GM11168 (cell line): ENCODE data around the gene ASTL.

ENCODE experiments used
- in situ Hi-C: fragments of 300-500 bp; cut with MboI; formaldehyde crosslinking; loops from one replicate; pipeline ENCODE4 v1.12.0; 2022; ENCODE audit warnings: low sequenced_read_pairs; ENCODE audit not compliant: unreplicated experiment

The ASTL gene

DNA sequence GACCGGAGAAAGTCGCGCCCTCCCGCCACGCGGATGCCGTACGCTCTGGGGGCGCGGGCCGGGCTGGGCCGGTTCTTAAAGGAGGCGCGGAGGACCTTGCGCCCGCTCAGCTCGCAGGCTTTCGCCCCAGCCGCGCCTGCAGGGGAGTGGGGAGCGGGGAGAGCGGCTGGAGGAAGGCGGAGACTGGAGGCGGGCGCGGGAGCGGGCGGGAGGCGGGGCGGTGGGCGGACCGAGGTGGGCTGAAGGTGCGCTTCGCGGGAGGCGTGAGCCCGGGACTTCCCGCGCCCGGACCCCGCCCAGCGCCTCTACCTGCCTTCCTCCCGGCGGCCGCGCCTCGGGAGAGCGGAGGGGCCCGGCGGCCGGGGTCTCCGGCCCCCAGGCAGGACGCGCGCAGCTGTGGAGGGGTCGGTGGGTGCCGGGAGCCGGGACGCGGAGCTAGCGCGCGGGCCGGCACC is 21.9 kb downstream of the ASTL start, which contains the start of gene ADRA2B:
ADRA2B (minus strand) TSS at position 148 of the 455 bp plus-strand sequence. CDS start 422 bp downstream, outside the sequence.
- in situ Hi-C loops = loop anchor here (10.0 to 25.0 kb wide), 2 partner anchors 112 to 329 kb away; no protein-coding TSS in a partner anchor

DNA sequence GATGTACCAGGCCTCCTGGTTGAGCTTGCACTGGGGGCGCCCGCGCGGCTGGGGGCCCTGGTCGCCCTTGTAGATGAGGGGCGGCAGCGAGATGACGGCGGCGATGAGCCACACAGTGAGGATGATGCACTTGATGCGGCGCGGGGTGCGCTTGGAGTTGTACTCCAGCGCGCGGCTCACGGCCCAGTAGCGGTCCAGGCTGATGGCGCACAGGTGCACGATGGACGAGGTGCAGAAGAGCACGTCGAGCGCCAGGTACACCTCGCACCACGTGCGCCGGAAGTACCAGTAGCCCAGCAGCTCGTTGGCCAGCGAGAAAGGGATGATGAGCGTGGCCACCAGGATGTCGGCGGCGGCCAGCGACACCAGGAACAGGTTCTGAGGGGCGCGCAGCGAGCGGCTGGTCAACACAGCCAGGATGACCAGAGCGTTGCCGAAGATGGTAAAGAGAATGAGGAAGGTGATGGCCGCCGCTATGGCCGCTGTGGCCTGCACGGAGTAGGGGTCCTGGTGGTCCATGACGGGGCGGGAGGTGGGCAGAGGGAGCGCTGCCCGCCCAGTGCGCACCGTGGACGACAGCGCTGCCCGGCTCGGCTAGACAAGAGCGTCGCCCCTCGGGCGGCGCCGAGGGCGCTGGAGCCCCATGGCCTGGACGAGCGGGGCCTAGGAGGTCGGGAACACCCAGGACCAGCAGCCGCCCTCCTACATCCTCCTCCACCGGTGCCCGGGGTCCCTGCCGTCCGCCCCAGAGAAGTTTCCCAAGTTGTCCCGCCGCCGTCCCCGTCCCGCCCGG is 22.5 kb downstream of the ASTL start:
- in situ Hi-C loops = loop anchor here (10.0 to 25.0 kb wide), 2 partner anchors 111 to 329 kb away; no protein-coding TSS in a partner anchor

DNA sequence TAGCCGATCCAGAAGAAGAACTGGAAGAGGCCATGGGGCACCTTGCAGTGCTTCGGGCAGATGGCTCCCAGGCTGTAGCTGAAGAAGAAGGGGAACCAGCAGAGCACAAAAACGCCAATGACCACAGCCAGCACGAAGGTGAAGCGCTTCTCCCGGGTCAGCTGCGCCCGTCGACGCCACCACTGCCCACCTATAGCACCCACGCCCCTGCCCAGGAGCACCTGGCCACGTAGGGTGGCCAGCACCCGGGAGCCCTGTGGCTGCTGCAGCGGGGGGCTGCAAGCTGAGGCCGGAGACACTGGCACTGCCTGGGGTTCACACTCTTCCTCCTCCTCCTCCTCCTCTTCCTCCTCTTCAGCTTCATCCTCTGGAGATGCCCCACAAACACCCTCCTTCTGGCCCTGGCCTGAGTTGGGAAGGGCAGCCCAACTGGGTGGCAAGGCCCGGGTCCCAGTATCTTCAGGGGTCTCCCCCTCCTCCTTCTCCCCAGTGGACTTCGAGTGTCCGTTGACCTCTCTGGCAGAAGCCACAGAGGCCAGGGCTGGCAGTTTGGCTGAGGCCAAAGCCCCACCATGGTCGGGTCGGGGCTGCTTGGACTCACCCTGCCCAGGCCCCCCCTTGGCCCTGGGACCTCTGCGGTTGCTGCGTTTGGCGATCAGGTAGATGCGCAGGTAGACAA is 23.3 kb downstream of the ASTL start:
- in situ Hi-C loops = loop anchor here (10.0 to 25.0 kb wide), 2 partner anchors 110 to 328 kb away; no protein-coding TSS in a partner anchor

DNA sequence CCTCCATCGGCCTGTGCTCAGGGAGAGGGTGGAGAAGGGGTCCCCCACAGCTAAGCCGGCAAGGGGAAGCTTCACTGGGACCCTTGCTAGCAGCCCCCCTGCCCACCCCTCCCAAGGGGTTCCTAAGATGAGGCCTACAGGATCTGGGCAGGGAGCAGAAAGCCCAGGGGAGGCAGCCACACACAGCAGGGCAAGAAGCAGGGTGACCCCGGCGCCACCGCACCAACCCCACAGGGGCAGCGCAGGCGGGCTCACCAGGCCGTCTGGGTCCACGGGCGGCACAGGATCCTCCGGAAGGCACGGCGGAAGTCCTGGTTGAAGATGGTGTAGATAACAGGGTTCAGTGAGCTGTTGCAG is 23.8 kb downstream of the ASTL start:
- in situ Hi-C loops = loop anchor here (10.0 to 25.0 kb wide), 2 partner anchors 110 to 327 kb away; no protein-coding TSS in a partner anchor

DNA sequence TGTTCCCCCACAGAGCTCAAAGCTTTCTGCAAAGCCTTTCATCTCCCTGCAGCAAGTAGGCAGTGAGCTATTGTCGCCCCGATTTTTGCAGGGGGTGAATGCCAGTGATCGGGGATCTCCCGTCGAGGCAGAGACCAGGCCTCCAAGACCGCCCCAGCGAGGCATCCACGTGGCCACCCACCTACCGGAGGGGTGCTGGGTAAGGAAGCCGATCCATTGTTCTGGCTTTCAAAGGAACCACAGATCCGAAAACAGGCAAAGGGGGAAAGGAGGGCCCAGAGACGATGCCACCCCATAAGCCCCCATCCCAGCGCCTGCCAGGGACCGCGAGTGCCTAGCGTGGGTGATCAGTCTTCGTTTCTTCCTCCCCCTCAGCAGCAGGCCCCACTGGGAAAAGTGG is 24.4 kb downstream of the ASTL start:
- in situ Hi-C loops = loop anchor here (10.0 to 25.0 kb wide), 2 partner anchors 109 to 327 kb away; no protein-coding TSS in a partner anchor

DNA sequence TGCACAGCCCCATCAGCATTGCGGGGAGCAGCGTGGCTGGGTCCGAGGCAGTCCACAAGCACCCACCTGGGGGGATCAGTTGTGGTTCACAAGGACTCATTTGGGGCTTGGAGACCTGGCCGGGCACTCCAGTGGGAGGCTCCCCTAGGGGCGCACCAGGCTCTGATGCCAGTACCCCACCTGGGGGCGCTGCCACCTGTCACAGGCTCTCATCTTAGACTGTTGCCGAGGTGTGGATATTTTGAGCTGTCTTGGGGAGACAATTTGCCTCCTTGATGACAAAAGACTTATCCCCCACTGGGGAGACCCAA is 25.0 kb downstream of the ASTL start:
- in situ Hi-C loops = loop anchor here (10.0 to 25.0 kb wide), 2 partner anchors 109 to 326 kb away; no protein-coding TSS in a partner anchor

DNA sequence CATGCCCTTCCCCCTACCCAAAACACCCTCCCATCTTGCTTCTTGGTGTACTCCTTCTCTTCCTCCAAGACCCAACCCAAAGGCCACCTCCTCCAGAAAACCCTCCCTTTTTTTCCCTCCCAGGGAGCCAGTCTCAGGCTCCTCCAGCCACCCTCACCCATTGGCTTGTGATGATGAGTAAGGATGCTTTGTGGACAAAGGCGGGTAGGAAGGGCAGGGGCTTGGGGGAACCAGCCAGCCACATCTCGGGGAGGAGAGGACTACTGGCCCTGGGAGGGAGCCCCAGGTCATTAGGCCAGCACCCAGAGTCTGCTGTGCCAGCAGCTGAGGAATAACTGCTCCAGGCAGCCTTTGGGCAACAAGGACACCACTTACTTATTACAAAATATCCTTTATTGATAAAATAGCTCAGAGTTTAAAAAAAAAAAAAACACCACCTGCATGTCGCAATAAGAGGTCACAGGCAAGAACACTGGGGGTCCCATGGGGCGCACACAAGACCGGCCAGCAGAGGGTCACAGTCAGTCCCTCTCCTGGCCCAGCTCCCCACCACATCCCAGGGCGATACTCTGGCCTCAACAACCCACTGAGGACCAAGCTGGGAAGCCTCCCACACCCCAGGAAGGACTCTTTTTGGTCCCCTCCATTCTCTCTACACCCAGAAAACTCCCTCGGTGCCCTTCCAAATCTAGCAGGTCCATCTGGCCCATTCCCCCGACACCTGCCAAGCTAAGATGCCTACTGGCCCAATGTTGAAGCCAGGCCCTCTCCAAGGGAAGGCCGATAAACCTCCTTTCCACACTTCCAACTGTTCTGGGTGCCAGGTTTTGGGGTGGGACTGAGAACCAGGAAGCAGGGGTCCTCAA is 25.6 kb downstream of the ASTL start:
- in situ Hi-C loops = loop anchor here (10.0 to 25.0 kb wide), 2 partner anchors 108 to 325 kb away; no protein-coding TSS in a partner anchor

DNA sequence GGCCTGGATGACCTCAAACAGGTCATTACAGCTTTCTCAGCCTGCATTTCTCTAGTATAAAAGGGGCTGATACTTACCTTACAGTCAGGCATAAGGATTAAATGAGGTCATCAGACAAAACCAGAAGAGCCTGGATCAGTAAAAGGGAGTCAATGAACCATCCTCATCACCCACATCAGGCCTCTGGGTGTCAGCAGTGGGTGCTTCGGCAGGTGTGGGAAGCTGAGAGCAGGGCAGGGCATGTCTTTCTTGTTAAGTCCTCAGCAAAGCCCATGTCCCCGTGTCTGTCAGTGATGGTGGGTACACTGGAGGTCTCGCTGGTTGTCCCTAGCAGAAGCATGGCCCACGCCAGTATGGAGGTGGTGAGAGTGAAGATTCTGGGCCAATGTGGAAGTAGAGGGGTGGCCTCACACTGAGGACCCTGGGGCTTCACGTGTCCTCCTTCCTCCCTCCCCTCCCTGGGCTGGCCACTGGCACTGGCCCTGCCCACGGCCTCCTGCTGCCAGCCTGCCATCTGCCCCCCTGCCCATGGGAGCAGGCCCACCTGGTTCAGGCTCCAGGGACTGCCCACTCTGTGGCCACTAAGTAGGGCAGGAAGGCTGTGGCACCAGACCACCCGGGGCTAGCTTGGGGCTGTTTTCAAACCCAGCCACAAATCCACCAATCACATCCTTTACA is 26.3 kb downstream of the ASTL start:
- in situ Hi-C loops = loop anchor here (10.0 to 25.0 kb wide), 2 partner anchors 107 to 325 kb away; no protein-coding TSS in a partner anchor

DNA sequence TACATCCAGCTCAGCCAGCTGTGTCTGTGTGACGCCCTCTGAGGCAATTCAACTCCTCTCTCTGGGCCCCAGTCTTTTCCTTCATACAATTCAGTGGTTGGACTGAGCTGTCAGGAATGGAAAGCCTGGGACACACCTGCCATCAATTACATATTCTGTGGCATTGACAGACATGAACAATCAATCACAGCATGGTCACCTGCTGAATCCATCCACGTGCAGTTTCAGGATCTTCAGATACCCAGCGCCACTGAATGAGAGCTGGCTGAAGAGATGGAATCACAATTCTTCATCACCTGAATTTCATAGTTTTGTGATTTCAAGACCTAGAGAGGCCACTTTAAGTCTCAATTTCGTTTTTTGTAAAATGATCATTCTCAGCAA is 27.1 kb downstream of the ASTL start:
- in situ Hi-C loops = loop anchor here (10.0 to 25.0 kb wide), 2 partner anchors 106 to 324 kb away; no protein-coding TSS in a partner anchor

DNA sequence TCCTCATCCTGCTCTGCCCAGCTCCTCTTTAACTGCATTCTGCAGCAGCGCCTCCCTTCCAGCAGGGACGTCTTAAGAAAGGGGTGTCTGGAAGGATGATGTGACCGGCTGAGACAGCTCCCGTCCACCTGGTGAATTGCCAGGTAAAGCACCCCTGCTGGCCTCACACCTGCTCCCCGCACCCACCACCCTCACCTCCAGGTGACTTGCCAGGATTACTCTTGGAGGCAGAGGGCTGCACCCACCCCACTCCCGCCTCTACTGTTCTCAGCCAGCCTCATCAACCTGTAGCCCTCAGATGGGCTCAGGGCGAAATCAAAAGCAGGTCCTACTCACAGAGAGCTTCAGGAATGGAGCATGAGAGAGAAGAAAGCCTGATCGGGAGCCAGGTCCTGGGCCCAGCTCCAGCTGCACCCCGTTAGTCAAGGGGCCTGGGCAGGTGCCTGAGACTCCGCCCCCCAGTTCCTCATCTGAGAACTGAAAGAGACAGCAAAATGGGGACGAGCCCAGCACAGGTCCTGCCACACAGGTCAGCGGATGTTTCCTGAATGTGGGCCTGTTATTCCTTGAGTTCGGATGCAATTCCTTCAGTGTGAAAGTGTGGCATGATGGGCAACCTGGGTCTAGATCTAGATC is 27.6 kb downstream of the ASTL start:
- in situ Hi-C loops = loop anchor here (10.0 to 25.0 kb wide), 2 partner anchors 106 to 323 kb away; no protein-coding TSS in a partner anchor

DNA sequence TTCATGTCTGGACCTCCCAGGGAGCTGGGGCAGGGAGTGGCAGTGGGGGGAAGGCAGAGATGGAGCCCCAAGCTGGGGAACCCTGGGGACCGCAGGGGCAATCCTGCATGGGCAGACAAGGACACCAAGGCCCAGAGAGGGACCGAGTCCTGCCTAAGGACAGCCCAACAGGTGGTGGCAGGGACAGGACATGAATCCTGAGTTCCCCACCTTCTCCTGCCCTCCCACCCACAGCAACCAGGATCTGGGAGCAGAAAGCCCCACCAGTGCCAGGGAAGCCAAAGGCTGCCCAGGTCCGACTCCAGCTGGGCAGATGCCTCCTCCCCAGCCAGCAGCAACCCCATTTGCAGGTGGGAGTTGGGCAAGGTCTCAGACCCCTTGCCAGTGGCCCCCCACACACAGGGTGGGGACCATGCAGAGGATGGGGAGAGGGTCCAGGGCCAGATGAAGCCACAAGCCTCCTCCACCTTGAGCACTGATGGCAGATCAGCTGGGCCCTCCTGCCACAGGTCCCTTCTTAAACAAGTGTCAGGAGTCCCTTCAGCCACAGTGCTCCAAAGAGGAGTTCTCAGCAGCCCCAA is 28.3 kb downstream of the ASTL start:
- in situ Hi-C loops = loop anchor here (10.0 to 25.0 kb wide), 2 partner anchors 105 to 323 kb away; no protein-coding TSS in a partner anchor

DNA sequence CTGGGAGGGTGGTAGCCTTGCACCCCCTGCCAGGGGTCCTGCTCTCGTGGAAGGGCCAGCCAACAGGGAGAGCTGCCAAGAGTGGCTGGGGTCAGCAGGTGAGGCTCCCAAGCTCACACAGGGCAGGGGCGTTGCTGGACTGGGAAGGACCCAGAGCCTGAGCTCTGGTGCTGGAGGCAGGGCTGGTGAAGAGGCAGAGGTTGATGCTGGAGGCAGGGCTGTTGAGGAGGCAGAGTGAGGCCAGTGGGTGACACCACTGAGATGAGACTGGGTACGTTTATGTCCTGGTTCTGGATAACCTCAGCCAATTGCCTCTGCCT is 29.0 kb downstream of the ASTL start:
- in situ Hi-C loops = loop anchor here (25.0 kb wide), 1 partner anchor 322 kb away; no protein-coding TSS in a partner anchor

DNA sequence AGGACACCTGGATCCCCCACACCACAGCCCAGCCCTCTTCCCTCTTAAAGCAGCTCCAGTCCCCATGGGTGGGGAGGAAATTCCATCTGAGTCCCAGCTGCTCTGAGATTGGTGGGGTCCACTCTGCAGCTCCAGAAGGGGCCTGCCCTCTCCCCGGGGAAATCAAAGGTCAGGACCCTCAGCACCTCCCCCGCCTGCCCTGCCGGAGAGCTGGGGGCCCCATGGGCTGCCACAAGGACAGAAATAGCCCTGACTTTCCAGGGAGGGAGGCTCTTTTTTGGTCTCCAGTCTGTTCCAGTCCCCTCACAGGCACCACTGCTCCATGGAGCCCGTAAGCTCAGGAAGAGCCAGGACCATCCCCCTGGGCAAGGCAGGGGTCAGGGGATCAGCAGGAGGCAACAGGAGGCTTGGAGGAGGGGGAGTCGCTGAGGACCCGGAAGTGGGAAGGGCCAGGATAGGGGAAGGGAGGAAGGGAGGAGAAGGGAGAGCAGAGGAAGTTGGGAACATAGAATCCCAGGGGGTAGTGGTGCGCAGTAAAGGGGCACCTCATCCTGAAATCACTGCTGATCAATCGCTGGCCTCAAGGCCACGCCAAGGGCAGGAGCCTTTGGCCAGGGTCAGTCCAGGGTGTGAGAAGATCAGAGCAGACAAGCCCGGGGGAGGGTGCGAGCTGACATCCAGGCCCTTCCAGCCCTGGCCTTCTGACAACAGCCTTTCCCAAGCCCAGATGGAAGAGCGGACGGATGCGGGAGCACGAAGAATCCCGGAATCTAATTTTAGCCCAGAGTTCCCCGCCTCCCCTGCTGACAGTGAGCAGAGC is 29.6 kb downstream of the ASTL start:
- in situ Hi-C loops = loop anchor here (25.0 kb wide), 1 partner anchor 321 kb away; no protein-coding TSS in a partner anchor

DNA sequence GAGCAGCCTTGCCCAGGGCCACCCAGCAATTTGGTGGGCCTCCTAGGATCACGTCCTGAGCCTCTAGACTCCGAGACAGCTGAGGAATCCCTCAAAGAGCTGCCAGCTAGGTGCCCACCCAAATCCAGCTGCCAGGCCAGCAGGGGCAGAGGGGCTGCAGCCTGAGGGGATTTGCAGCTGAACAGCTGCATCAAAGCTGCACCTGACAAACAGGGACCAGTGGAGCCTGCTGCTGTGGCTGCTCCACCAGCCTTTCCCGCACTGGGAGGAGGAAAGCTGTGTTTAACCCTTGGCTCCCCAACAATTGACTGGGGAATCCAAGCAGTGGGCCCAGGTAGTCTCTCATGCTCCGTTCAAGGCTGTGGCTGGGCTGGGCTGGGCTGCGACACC is 30.2 kb downstream of the ASTL start:
- in situ Hi-C loops = loop anchor here (25.0 kb wide), 1 partner anchor 321 kb away; no protein-coding TSS in a partner anchor

DNA sequence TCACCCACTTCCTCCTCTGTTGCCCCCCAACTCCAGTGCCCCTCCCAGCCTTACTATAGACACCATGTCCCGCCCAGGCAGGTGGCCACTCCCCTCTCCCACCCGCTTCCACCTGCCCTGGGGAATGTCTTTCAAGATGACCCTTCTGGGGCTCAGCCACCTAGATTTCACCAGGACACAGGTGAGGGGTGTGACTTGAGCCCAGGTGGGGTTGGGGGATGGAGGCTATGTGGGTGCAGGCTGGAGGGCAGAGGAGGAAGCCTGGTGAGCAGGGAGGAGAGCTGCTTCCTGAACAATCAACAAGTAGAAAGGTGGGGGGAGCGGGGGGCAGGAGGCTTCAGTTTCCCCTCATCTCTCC is 30.6 kb downstream of the ASTL start:
- in situ Hi-C loops = loop anchor here (25.0 kb wide), 1 partner anchor 320 kb away; no protein-coding TSS in a partner anchor

DNA sequence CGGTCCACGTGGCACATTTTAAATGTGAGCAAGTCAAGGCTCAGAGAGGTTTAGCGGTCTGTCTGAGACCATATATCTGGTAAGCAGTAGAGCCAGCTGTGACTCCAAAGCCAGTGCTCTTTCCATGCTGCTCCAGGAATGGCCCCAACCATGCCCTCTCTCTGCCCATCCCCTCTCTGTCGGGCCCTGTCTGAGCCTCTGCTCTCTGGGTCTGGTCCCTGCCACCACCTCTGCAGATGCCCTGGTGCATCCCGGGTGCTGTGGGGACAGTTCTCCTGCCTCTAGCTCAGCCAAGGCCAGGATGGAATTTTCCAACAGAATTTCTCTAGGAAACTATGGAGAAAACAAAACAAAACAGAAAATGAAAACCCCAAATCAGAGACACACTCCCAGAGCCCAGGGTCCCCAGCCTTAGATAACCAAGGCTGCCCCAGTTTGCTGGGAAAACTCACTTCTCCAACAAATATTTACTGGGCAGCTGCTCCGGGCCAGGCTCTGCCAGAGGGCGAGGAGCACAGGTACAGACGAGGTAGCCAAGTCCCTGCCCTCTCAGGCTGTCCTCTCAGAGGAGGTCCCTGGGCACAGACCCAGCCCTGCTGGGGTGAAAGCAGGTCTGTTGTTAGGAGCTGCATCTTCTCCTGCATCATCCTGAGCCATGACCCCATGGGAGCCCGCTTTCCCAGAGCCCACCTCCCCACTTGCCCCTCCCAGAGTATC is 31.2 kb downstream of the ASTL start:
- in situ Hi-C loops = loop anchor here (25.0 kb wide), 1 partner anchor 320 kb away; no protein-coding TSS in a partner anchor
